GM23338 (cell line): ENCODE measurements around the gene CDCP1. TPM values are rescaled to one million over a fixed set of nuclear protein-coding genes. Genes with fewer than 3 reads are reported as not detected.

Experiments used
- ATAC-seq: fragments of 200-7000 bp; cut with Tn5 transposase; 3 replicates; pipeline ENCODE4 v1.9.1; 2020
- DNase-seq: peaks from one replicate; pipeline ENCODE4 v3.0.0-alpha.2; 2015; ENCODE audit warnings: low spot score
- H2AFZ ChIP-seq: fragments of 200-600 bp; sonication (generic); 2 replicates; pipeline ENCODE4 v1.8.0; 2016; ENCODE audit warnings: antibody characterized with exemption, mild to moderate bottlenecking, moderate library complexity
- H3F3A ChIP-seq: fragments of 200-600 bp; sonication (generic); replicated peaks from 2 replicates; pipeline ENCODE4 v1.8.0; 2017; ENCODE audit warnings: antibody characterized with exemption, mixed run types, low read depth
- H3K27ac ChIP-seq: fragments of 200-600 bp; sonication (generic); 2 replicates; pipeline ENCODE4 v1.6.1; 2016; ENCODE audit warnings: low read depth
- H3K27me3 ChIP-seq: fragments of 200-600 bp; sonication (generic); 2 replicates; pipeline ENCODE4 v1.8.0; 2016; ENCODE audit warnings: mild to moderate bottlenecking, mixed run types, moderate library complexity; ENCODE audit not compliant: insufficient read depth
- H3K36me3 ChIP-seq: fragments of 200-600 bp; sonication (generic); 2 replicates; pipeline ENCODE4 v1.8.0; 2016; ENCODE audit warnings: mild to moderate bottlenecking; ENCODE audit not compliant: insufficient read depth
- H3K4me1 ChIP-seq: fragments of 200-600 bp; sonication (generic); 2 replicates; pipeline ENCODE4 v1.8.0; 2016; ENCODE audit warnings: mild to moderate bottlenecking, moderate library complexity; ENCODE audit not compliant: insufficient read depth
- H3K4me2 ChIP-seq: fragments of 200-600 bp; sonication (generic); 2 replicates; pipeline ENCODE4 v1.7.1; 2017; ENCODE audit warnings: mixed run types
- H3K4me3 ChIP-seq: fragments of 200-600 bp; sonication (generic); 2 replicates; pipeline ENCODE4 v1.6.1; 2016; ENCODE audit warnings: mixed run types
- H3K79me2 ChIP-seq: fragments of 200-600 bp; sonication (generic); replicated peaks from 2 replicates; pipeline ENCODE4 v1.8.0; 2017; ENCODE audit warnings: mild to moderate bottlenecking; ENCODE audit not compliant: insufficient read depth
- H3K9me2 ChIP-seq: fragments of 200-600 bp; sonication (generic); 2 replicates; pipeline ENCODE4 v1.8.0; 2017; ENCODE audit not compliant: insufficient read depth
- H4K20me1 ChIP-seq: fragments of 200-600 bp; sonication (generic); replicated peaks from 2 replicates; pipeline ENCODE4 v1.8.0; 2017; ENCODE audit warnings: mild to moderate bottlenecking; ENCODE audit not compliant: insufficient read depth
- H3K27ac Mint-ChIP-seq: 2 replicates; pipeline ENCODE4 v1.8.0; 2020; ENCODE audit warnings: inconsistent platforms, mild to moderate bottlenecking, moderate library complexity, mixed read lengths
- H3K27me3 Mint-ChIP-seq: 3 replicates; pipeline ENCODE4 v1.8.0; 2022; ENCODE audit warnings: low read depth, mild to moderate bottlenecking, moderate library complexity, mixed read lengths, inconsistent platforms; ENCODE audit not compliant: insufficient read depth, poor library complexity
- H3K36me3 Mint-ChIP-seq: 3 replicates; pipeline ENCODE4 v1.8.0; 2021; ENCODE audit warnings: low read depth, mild to moderate bottlenecking, inconsistent platforms, moderate library complexity, mixed read lengths
- H3K4me1 Mint-ChIP-seq: 3 replicates; pipeline ENCODE4 v1.8.0; 2020; ENCODE audit warnings: mild to moderate bottlenecking, inconsistent platforms, mixed read lengths
- H3K4me3 Mint-ChIP-seq: 3 replicates; pipeline ENCODE4 v1.8.0; 2021; ENCODE audit warnings: moderate library complexity, mild to moderate bottlenecking, inconsistent platforms, mixed read lengths
- H3K9me3 Mint-ChIP-seq: 3 replicates; pipeline ENCODE4 v1.8.0; 2020; ENCODE audit warnings: moderate library complexity, mild to moderate bottlenecking, inconsistent platforms, mixed read lengths
- CREB1 ChIP-seq: fragments of 250-450 bp; sonication (Bioruptor Pico); IDR thresholded peaks from 2 replicates; pipeline ENCODE4 v1.5.0; 2020; ENCODE audit warnings: low read depth, mild to moderate bottlenecking, moderate library complexity
- CTCF ChIP-seq, 2 experiments: fragments of 200-600 bp in 1 of 2; sonication (generic) in 1 of 2; conservative IDR thresholded peaks; 2 replicates each; pipeline versions ENCODE4 v1.5.1 to v1.6.1; 2016 to 2017; ENCODE audit warnings: antibody characterized with exemption in 2 of 2, low read depth in 2 of 2, mild to moderate bottlenecking in 2 of 2, moderate library complexity in 1 of 2
- EZH2 ChIP-seq: fragments of 200-600 bp; sonication (generic); IDR thresholded peaks from one replicate; pipeline ENCODE4 v1.8.0; 2017; ENCODE audit warnings: antibody characterized with exemption, mild to moderate bottlenecking, low read depth; ENCODE audit not compliant: unreplicated experiment
- EZH2phosphoT487 ChIP-seq: fragments of 200-600 bp; sonication (generic); IDR thresholded peaks from one replicate; pipeline ENCODE4 v1.8.1; 2018; ENCODE audit warnings: antibody characterized with exemption; ENCODE audit not compliant: unreplicated experiment
- JUNB ChIP-seq: IDR thresholded peaks from one replicate; pipeline ENCODE4 v1.6.1; 2016; ENCODE audit warnings: antibody characterized with exemption; ENCODE audit not compliant: unreplicated experiment
- NANOG ChIP-seq: IDR thresholded peaks from 2 replicates; pipeline ENCODE4 v1.6.1; 2016; ENCODE audit warnings: antibody characterized with exemption, borderline replicate concordance
- POLR2AphosphoS5 ChIP-seq: IDR thresholded peaks from 2 replicates; pipeline ENCODE4 v1.6.1; 2016; ENCODE audit warnings: antibody characterized with exemption, low read depth
- REST ChIP-seq: IDR thresholded peaks from one replicate; pipeline ENCODE4 v1.6.1; 2018; ENCODE audit warnings: antibody characterized with exemption; ENCODE audit not compliant: unreplicated experiment
- STAT1 ChIP-seq: IDR thresholded peaks from one replicate; pipeline ENCODE4 v1.6.1; 2016; ENCODE audit warnings: antibody characterized with exemption; ENCODE audit not compliant: unreplicated experiment
- ZNF114 ChIP-seq: fragments of 250-450 bp; sonication (Bioruptor Pico); IDR thresholded peaks from 2 replicates; pipeline ENCODE4 v1.5.0; 2020; ENCODE audit warnings: mild to moderate bottlenecking, moderate library complexity
- ZNF331 ChIP-seq: fragments of 250-450 bp; sonication (Bioruptor Pico); IDR thresholded peaks from 2 replicates; pipeline ENCODE4 v1.5.0; 2020; ENCODE audit warnings: low read depth, mild to moderate bottlenecking, moderate library complexity
- polyA plus RNA-seq: library from polyadenylated mRNA; unstranded; fragments of >200 nt; fragmentation: Nextera tagmentation; extraction: Ambion mirVana; gene quantifications from 2 replicates; pipeline ENCODE4 v1.2.1, GENCODE V29; 2016
- total RNA-seq: library from RNA; depleted of rRNA; stranded (reverse); fragments of >200 nt; shearing (Covaris generic); gene quantifications from 2 replicates; pipeline ENCODE4 v1.2.3, GENCODE V29; 2014
- TF ChIP-seq, protein P1 (sequence below): IDR thresholded peaks from 2 replicates; pipeline ENCODE4 v1.6.1; 2016; ENCODE audit warnings: antibody characterized with exemption
- TF ChIP-seq, protein P2 (sequence below): fragments of 250-450 bp; sonication (Bioruptor Pico); IDR thresholded peaks from 2 replicates; pipeline ENCODE4 v1.5.0; 2020; ENCODE audit warnings: mild to moderate bottlenecking, moderate library complexity

CDCP1 gene
- total and polyA plus RNA-seq, 2 experiments from 2014 or later, result 7.7 to 20.1 TPM

- DNase-seq (no peak), ATAC-seq (no peak)
- Mint-ChIP-seq H3K4me1 (peaks cover 3% of the 10 kb centered on the region; the same call in 1 of the 3 replicates), H3K9me3 (no peaks in the 10 kb centered on the region), H3K27ac (no peak overlapping the region), H3K27me3 (peaks cover 6% of the 10 kb centered on the region), H3K4me3 (no peak overlapping the region), H3K36me3 (no peaks in the 10 kb centered on the region)
- Histone ChIP-seq H3K4me3 (no peak overlapping the region), H3K27me3 (no peaks in the 10 kb centered on the region), H3K9me2 (no peaks in the 10 kb centered on the region), H3F3A (no peaks in the 10 kb centered on the region), H3K4me1 (no peaks in the 10 kb centered on the region), H4K20me1 (no peaks in the 10 kb centered on the region), H3K27ac (no peak overlapping the region), H3K36me3 (no peaks in the 10 kb centered on the region), H3K79me2 (no peaks in the 10 kb centered on the region), H2AFZ (no peak overlapping the region), H3K4me2 (no peak overlapping the region)
- TF ChIP-seq EZH2phosphoT487 (no peak), ZNF331 (CRISPR knock-in tag) (no peak), JUNB (no peak), EZH2 (no peak), CREB1 (CRISPR knock-in tag) (no peak), NANOG (no peak), STAT1 (no peak), POLR2AphosphoS5 (no peak), CTCF (conservative IDR thresholded peaks at IDR 0.05; ENCODE audit: low read depth in 2 of 2) (no peak), REST (no peak), ZNF114 (CRISPR knock-in tag) (no peak)
- TF ChIP-seq, protein P1, sequence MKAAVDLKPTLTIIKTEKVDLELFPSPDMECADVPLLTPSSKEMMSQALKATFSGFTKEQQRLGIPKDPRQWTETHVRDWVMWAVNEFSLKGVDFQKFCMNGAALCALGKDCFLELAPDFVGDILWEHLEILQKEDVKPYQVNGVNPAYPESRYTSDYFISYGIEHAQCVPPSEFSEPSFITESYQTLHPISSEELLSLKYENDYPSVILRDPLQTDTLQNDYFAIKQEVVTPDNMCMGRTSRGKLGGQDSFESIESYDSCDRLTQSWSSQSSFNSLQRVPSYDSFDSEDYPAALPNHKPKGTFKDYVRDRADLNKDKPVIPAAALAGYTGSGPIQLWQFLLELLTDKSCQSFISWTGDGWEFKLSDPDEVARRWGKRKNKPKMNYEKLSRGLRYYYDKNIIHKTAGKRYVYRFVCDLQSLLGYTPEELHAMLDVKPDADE, result no peak
- TF ChIP-seq, protein P2, sequence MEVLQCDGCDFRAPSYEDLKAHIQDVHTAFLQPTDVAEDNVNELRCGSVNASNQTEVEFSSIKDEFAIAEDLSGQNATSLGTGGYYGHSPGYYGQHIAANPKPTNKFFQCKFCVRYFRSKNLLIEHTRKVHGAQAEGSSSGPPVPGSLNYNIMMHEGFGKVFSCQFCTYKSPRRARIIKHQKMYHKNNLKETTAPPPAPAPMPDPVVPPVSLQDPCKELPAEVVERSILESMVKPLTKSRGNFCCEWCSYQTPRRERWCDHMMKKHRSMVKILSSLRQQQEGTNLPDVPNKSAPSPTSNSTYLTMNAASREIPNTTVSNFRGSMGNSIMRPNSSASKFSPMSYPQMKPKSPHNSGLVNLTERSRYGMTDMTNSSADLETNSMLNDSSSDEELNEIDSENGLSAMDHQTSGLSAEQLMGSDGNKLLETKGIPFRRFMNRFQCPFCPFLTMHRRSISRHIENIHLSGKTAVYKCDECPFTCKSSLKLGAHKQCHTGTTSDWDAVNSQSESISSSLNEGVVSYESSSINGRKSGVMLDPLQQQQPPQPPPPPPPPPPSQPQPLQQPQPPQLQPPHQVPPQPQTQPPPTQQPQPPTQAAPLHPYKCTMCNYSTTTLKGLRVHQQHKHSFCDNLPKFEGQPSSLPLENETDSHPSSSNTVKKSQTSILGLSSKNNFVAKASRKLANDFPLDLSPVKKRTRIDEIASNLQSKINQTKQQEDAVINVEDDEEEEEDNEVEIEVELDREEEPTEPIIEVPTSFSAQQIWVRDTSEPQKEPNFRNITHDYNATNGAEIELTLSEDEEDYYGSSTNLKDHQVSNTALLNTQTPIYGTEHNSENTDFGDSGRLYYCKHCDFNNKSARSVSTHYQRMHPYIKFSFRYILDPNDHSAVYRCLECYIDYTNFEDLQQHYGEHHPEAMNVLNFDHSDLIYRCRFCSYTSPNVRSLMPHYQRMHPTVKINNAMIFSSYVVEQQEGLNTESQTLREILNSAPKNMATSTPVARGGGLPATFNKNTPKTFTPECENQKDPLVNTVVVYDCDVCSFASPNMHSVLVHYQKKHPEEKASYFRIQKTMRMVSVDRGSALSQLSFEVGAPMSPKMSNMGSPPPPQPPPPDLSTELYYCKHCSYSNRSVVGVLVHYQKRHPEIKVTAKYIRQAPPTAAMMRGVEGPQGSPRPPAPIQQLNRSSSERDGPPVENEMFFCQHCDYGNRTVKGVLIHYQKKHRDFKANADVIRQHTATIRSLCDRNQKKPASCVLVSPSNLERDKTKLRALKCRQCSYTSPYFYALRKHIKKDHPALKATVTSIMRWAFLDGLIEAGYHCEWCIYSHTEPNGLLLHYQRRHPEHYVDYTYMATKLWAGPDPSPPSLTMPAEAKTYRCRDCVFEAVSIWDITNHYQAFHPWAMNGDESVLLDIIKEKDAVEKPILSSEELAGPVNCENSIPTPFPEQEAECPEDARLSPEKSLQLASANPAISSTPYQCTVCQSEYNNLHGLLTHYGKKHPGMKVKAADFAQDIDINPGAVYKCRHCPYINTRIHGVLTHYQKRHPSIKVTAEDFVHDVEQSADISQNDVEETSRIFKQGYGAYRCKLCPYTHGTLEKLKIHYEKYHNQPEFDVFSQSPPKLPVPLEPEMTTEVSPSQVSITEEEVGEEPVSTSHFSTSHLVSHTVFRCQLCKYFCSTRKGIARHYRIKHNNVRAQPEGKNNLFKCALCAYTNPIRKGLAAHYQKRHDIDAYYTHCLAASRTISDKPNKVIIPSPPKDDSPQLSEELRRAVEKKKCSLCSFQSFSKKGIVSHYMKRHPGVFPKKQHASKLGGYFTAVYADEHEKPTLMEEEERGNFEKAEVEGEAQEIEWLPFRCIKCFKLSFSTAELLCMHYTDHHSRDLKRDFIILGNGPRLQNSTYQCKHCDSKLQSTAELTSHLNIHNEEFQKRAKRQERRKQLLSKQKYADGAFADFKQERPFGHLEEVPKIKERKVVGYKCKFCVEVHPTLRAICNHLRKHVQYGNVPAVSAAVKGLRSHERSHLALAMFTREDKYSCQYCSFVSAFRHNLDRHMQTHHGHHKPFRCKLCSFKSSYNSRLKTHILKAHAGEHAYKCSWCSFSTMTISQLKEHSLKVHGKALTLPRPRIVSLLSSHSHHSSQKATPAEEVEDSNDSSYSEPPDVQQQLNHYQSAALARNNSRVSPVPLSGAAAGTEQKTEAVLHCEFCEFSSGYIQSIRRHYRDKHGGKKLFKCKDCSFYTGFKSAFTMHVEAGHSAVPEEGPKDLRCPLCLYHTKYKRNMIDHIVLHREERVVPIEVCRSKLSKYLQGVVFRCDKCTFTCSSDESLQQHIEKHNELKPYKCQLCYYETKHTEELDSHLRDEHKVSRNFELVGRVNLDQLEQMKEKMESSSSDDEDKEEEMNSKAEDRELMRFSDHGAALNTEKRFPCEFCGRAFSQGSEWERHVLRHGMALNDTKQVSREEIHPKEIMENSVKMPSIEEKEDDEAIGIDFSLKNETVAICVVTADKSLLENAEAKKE (CRISPR knock-in tag), result no peak
Measured at GRCh38 chr3:45176912-45177311, 30.7 kb upstream of the CDCP1 start.
